Raji (cell line): ENCODE data around the gene BHLHE23.

Source experiments
- POLR2A ChIP-seq: IDR thresholded peaks from 2 replicates; pipeline ENCODE4 v1.6.1; 2011; ENCODE audit warnings: low read depth, low read length, control low read depth; ENCODE audit not compliant: insufficient read depth

BHLHE23 gene

GRCh38 chr20:63006540-63007359 is at the start of gene BHLHE23:
TSS of gene BHLHE23 (minus strand) at chr20:63006964. CDS start at chr20:63006774, 190 bp downstream.
- no peak for TF ChIP-seq POLR2A

GRCh38 chr20:63055575-63056235 is 48.9 kb upstream of the BHLHE23 start:
- no peak for TF ChIP-seq POLR2A

- TF ChIP-seq POLR2A = no peak
Observed at GRCh38 chr20:63054681-63055240, 48.0 kb upstream of the BHLHE23 start.

- TF ChIP-seq POLR2A = no peak
Observed at GRCh38 chr20:63054103-63054474, 47.3 kb upstream of the BHLHE23 start.

GRCh38 chr20:63053432-63054102 is 46.8 kb upstream of the BHLHE23 start:
- no peak for TF ChIP-seq POLR2A

GRCh38 chr20:63052571-63053431 is 46.0 kb upstream of the BHLHE23 start:
- no peak for TF ChIP-seq POLR2A

- TF ChIP-seq POLR2A = no peak
Observed at GRCh38 chr20:63051911-63052310, 45.1 kb upstream of the BHLHE23 start.

- no peak for TF ChIP-seq POLR2A
Observed at GRCh38 chr20:63051186-63051860, 44.6 kb upstream of the BHLHE23 start.

- no peak for TF ChIP-seq POLR2A
Observed at GRCh38 chr20:63050406-63050805, 43.6 kb upstream of the BHLHE23 start.

- no peak for TF ChIP-seq POLR2A
Observed at GRCh38 chr20:63049561-63050221, 42.9 kb upstream of the BHLHE23 start.

- TF ChIP-seq POLR2A = no peak
Observed at GRCh38 chr20:63049191-63049518, 42.4 kb upstream of the BHLHE23 start.

GRCh38 chr20:63048516-63049190 is 41.9 kb upstream of the BHLHE23 start:
- no peak for TF ChIP-seq POLR2A

GRCh38 chr20:63047946-63048345 is 41.2 kb upstream of the BHLHE23 start:
- TF ChIP-seq POLR2A = no peak
